SK-N-SH (cell line): Measurements from ENCODE around the gene MMAB.

Experiments used
- CTCF ChIP-seq: fragments of 200-600 bp; sonication (generic); IDR thresholded peaks from 2 replicates; pipeline ENCODE4 v1.6.1; 2017; ENCODE audit warnings: antibody characterized with exemption, mild to moderate bottlenecking, moderate library complexity
- ELF1 ChIP-seq: IDR thresholded peaks from 2 replicates; pipeline ENCODE4 v1.4.0; 2012
- EZH2phosphoT487 ChIP-seq: fragments of 200-600 bp; sonication (generic); IDR thresholded peaks from 2 replicates; pipeline ENCODE4 v1.6.1; 2017; ENCODE audit warnings: low read depth, mixed run types, mild to moderate bottlenecking, antibody characterized with exemption, moderate library complexity, borderline replicate concordance
- MXI1 ChIP-seq: IDR thresholded peaks from 2 replicates; pipeline ENCODE4 v1.6.1; 2012; ENCODE audit warnings: mild to moderate bottlenecking, low read depth, low read length, improper control_type of control experiment
- NRF1 ChIP-seq: IDR thresholded peaks from 2 replicates; pipeline ENCODE4 v1.6.1; 2012; ENCODE audit warnings: low read depth, mild to moderate bottlenecking, low read length
- POLR2AphosphoS5 ChIP-seq: IDR thresholded peaks from 2 replicates; pipeline ENCODE4 v1.6.1; 2012; ENCODE audit warnings: low read depth, low read length
- REST ChIP-seq: IDR thresholded peaks from 2 replicates; pipeline ENCODE4 v1.6.1; 2012; ENCODE audit warnings: mild to moderate bottlenecking, low read depth, low read length, moderate library complexity
- SIN3A ChIP-seq: IDR thresholded peaks from 2 replicates; pipeline ENCODE4 v1.6.1; 2012; ENCODE audit warnings: low read depth, mild to moderate bottlenecking, low read length, moderate library complexity, borderline replicate concordance
- TEAD4 ChIP-seq: IDR thresholded peaks from 2 replicates; pipeline ENCODE4 v1.4.0; 2012; ENCODE audit warnings: mild to moderate bottlenecking, borderline replicate concordance; ENCODE audit not compliant: insufficient read depth
- USF1 ChIP-seq: IDR thresholded peaks from 2 replicates; pipeline ENCODE4 v1.4.0; 2012; ENCODE audit warnings: low read depth, borderline replicate concordance

- TF ChIP-seq CTCF (no peak), REST (no peak), USF1 (no peak), EZH2phosphoT487 (no peak), ELF1 (no peak), TEAD4 (no peak), MXI1 (no peak), NRF1 (no peak), POLR2AphosphoS5 (no peak), SIN3A (no peak)
Measured at GRCh38 chr12:109609342-109609741, 36.0 kb upstream of the MMAB start.
